ENCODE measurements around the gene SH2B2.

Gene SH2B2

DNA sequence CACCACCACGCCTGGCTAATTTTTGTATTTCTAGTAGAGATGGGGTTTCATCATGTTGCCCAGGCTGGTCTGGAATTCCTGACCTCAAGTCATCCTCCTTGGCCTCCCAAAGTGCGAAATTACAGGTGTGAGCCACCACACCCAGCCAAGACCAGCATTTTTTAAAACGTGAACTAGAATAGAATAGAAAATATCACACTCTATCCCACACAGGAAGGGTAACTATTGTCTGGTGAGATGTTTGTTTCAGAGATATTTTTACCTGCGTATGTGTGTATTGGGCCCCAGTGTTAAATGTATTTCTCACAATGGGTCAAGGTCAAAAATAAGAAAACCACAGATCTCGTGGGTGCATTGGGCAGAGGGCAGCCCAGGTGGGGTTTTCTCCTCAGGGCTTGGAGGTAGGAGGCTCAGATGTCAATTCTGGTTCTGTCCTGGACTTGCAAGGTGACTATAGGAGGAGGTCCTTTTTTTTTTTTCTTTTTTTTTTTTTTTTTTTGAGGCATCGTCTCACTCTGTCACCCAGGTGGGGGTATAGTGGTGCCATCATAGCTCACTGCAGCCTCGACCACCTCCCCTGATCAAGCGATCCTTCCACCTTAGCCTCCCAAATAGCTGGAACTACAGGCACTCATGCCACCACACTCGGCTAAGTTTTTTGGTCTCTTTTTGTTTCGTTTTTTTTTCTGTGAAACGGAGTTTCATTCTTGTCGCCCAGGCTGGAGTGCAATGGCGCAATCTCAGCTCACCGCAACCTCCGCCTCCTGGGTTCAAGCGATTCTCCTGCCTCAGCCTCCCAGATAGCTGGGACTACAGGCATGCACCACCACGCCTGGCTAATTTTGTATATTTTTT, 19.0 kb downstream of the SH2B2 start:
- Histone ChIP-seq H3K9me3 (ENCODE audit: control insufficient read depth, low read length) (no peaks in the 10 kb centered on the region), H3K9ac (ENCODE audit: low read length) (no peak overlapping the region), H3K4me3 (ENCODE audit: low read length) (no peak overlapping the region), H3K27me3 (ENCODE audit: control insufficient read depth, insufficient read depth, low read length) (no peaks in the 10 kb centered on the region), H3K36me3 (ENCODE audit: control insufficient read depth, insufficient read depth, low read length) (no peaks in the 10 kb centered on the region), H3K4me1 (ENCODE audit: control insufficient read depth, insufficient read depth, low read length) (peaks cover 12% of the 10 kb centered on the region)

DNA sequence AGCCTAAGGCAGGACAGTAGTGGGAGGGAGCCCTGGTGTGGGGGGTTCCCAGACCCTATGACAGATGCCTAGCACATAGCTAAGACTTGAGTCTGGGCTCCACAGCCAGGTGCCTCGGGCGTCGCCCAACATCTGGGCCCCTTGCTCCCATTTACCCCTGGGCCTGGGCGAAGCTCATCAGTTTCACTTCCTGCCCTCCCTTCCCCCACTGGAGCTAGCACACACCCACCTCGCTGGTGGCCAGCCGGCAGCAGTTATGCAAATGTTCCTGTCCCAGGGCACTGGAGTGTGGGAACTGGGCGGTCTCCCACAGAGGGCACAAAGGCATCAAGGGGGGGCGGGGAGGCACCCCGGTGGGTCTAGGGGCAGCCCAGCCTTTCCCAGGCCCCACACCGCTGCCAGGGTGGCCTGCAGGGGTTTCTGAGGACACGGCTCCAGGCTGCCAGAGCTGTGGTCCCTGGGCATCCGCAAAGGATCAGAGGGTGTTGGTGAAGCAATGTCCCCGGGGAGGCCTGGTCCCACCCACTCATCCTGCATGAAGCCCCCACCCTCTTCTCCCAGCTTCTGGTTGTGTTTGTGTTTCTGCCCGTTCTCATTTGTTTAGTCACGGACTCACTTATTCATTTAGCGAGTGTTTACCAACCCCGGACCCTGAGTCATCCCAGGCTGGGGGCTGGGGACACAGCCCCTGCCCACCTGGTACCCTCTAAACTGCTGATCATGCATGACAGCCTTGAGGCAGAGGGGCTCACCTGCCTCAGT, 20.4 kb downstream of the SH2B2 start:
- Histone ChIP-seq H3K9me3 (ENCODE audit: control insufficient read depth, low read length) (no peaks in the 10 kb centered on the region), H3K27me3 (ENCODE audit: control insufficient read depth, insufficient read depth, low read length) (no peaks in the 10 kb centered on the region), H3K4me1 (ENCODE audit: control insufficient read depth, insufficient read depth, low read length) (peaks cover 12% of the 10 kb centered on the region), H3K4me3 (ENCODE audit: low read length) (peak overlapping the region; percentile 50), H3K36me3 (ENCODE audit: control insufficient read depth, insufficient read depth, low read length) (no peaks in the 10 kb centered on the region), H3K9ac (ENCODE audit: low read length) (peak overlapping the region; percentile 56)

DNA sequence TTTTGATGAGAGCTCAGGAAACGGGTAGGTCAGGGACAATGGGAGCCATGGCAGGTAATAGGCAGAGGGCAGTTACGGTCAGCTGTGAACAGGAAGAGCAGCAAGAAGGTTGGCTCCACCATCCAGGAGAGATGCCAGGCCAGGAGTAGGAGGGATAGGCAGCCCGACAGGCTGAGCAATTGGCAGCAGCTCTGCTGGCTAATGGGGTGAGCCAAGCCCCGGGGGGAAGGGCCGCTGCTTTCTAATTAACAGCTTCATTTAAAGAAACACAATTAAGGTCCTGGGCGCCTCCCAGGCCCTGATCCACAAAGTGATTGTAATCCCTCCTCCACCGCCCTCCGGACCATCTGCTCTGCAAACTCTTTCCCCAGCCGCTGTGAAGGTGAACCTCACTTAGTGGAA, 23.7 kb downstream of the SH2B2 start:
- Histone ChIP-seq H3K4me1 (ENCODE audit: control insufficient read depth, insufficient read depth, low read length) (peaks cover 12% of the 10 kb centered on the region), H3K27me3 (ENCODE audit: control insufficient read depth, insufficient read depth, low read length) (no peaks in the 10 kb centered on the region), H3K9ac (ENCODE audit: low read length) (no peak overlapping the region), H3K9me3 (ENCODE audit: control insufficient read depth, low read length) (no peaks in the 10 kb centered on the region), H3K4me3 (ENCODE audit: low read length) (no peak overlapping the region), H3K36me3 (ENCODE audit: control insufficient read depth, insufficient read depth, low read length) (no peaks in the 10 kb centered on the region)

DNA sequence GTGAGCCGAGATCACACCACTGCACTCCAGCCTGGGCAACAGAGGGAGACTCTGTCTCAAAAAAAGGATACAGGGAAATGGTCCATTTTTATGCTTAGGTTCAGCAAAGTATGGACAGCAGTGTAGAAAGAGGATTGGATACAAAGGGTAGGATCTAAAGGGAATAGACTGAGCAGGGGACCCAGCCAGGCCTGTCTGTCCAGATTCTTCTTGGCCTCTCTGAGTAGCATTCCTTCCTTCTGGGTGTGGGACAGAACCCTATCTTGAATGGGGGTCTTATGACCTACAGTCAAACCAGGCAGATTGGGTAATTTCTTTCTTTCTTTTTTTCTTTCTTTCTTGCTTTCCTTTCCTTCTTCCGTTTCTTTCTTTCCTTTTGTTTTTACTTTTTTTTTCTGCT, 25.6 kb downstream of the SH2B2 start:
- Histone ChIP-seq H3K4me1 (ENCODE audit: control insufficient read depth, insufficient read depth, low read length) (peaks cover 2% of the 10 kb centered on the region), H3K36me3 (ENCODE audit: control insufficient read depth, insufficient read depth, low read length) (no peaks in the 10 kb centered on the region), H3K9ac (ENCODE audit: low read length) (no peak overlapping the region), H3K27me3 (ENCODE audit: control insufficient read depth, insufficient read depth, low read length) (no peaks in the 10 kb centered on the region), H3K4me3 (ENCODE audit: low read length) (no peak overlapping the region), H3K9me3 (ENCODE audit: control insufficient read depth, low read length) (no peaks in the 10 kb centered on the region)

DNA sequence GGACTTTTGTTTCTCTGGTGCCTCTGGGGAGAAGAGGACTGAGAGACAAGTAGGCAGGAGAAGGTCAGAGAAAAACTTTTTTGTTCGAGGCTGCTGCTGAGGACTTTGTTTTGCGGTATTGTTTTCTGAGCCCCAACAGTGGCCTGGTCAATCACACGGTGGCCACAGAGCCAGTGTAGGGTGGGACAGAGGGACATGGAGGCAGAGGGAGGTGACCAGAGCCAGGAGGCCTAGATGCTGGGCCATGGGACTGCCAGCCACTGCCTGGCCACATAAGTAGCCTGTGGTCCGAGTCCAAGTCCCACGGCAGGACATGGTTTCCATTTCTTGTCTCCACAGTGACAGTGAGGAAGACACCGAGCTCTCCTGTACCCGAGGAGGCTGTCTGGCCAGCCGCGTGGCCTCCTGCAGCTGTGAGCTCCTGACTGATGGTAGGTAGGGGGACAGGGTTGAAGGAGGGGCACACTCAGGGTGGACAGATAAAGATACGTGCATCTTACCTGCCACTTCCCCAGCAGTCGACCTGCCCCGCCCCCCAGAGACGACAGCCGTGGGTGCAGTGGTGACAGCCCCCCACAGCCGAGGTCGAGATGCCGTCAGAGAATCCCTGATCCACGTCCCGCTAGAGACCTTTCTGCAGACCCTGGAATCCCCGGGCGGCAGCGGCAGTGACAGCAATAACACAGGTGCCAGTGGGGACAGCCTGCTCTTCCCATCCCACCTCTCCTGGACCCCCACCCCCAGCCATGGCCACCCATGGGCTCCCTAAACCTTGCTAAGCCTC, 27.5 kb downstream of the SH2B2 start:
- no peaks in the 10 kb centered on the region for H3K27me3 ChIP-seq (ENCODE audit: control insufficient read depth, insufficient read depth, low read length)
- no peaks in the 10 kb centered on the region for H3K36me3 ChIP-seq (ENCODE audit: control insufficient read depth, insufficient read depth, low read length)
- no peaks in the 10 kb centered on the region for H3K4me1 ChIP-seq (ENCODE audit: control insufficient read depth, insufficient read depth, low read length)
- no peaks in the 10 kb centered on the region for H3K9me3 ChIP-seq (ENCODE audit: control insufficient read depth, low read length)
- no peak overlapping the region for H3K4me3 ChIP-seq (ENCODE audit: low read length)
- H3K9ac ChIP-seq (ENCODE audit: low read length): no peak overlapping the region

DNA sequence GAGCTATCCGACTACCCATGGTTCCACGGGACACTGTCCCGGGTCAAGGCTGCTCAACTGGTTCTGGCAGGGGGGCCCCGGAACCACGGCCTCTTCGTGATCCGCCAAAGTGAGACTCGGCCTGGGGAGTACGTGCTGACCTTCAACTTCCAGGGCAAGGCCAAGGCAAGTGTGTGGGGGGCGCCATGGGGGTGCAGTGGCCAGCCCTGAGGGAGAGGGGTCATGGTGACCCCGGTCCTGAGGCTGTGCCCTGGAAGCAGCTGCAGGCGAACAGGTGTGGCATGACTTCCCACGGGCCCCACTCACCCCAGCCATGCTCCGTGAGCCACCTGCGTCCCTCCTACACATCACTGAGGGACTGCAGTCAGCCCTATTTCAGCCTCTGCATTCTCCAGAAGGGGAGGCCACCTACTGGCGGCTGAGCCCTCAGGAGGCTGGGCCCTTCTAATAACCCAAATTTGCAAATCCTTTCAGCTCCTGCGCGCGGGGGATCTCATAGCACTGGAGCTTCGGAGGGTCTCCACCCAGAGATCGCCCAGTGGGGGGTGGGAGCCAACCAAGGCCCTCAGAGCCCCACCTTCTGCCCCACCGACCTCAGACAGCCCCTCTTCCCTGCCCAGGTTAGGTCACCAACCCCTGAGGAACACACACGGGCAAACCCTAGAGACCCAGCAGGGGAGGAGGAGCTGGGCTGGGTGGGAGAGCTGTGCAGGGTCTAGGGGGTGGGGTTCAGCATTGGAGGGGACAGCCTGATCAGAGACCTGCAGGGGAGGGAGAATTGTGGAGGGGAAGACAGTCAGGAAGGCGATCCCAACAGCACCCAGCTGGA, 30.8 kb downstream of the SH2B2 start:
- no peaks in the 10 kb centered on the region for H3K9me3 ChIP-seq (ENCODE audit: control insufficient read depth, low read length)
- H3K36me3 ChIP-seq (ENCODE audit: control insufficient read depth, insufficient read depth, low read length): no peaks in the 10 kb centered on the region
- H3K9ac ChIP-seq (ENCODE audit: low read length): no peak overlapping the region
- peaks cover 5% of the 10 kb centered on the region for H3K27me3 ChIP-seq (ENCODE audit: control insufficient read depth, insufficient read depth, low read length)
- no peaks in the 10 kb centered on the region for H3K4me1 ChIP-seq (ENCODE audit: control insufficient read depth, insufficient read depth, low read length)
- no peak overlapping the region for H3K4me3 ChIP-seq (ENCODE audit: low read length)

DNA sequence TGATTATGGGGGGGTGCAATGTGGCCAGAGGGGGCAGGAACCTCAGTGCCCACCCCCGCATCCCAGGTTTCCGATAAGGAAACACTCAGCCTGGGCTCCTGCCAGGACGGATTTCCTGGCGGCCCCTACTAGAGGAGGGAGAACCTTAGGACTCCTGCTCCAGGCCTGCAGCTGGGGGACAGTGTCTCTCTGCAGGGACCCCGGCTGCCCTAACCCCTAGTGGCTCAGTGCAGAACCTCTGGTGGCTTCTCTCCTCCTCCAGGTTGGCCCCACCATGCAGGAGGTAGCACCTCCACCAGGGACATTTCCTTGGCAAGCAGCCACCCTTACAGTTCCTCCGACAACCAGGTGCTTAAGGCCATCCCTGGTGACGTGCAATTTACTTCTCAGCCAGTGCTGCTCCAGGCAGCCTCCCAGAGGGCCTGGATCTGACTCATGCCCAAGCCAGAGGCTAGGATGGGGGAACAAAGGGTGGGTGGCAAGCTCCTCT, 31.9 kb downstream of the SH2B2 start:
- Histone ChIP-seq H3K9ac (ENCODE audit: low read length) (no peak overlapping the region), H3K9me3 (ENCODE audit: control insufficient read depth, low read length) (no peaks in the 10 kb centered on the region)

DNA sequence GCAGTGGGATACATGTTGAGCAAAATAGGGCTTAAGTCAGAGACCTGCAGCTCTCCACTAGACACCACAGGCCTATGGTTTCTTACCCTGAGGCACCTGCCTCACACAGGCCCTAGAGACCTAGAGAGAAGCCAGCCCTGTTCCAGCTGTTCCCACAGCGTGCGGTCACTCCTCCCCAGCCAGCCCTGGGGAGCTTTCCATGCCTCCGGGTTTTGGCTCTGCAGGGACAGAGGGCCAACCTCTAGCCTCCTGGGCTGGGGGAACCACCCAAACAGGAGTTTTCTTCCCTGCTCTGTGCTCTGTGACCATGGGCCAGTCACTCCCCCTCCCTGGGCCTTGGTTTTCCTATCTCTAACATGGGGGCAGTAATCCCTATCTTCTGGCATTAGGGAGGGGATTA, 33.0 kb downstream of the SH2B2 start:
- peaks cover 5% of the 10 kb centered on the region for H3K27me3 ChIP-seq (ENCODE audit: control insufficient read depth, insufficient read depth, low read length)
- H3K9ac ChIP-seq (ENCODE audit: low read length): no peak overlapping the region
- H3K36me3 ChIP-seq (ENCODE audit: control insufficient read depth, insufficient read depth, low read length): no peaks in the 10 kb centered on the region
- H3K4me1 ChIP-seq (ENCODE audit: control insufficient read depth, insufficient read depth, low read length): no peaks in the 10 kb centered on the region
- H3K9me3 ChIP-seq (ENCODE audit: control insufficient read depth, low read length): no peaks in the 10 kb centered on the region
- no peak overlapping the region for H3K4me3 ChIP-seq (ENCODE audit: low read length)

More for the DNA sequence above, 31.9 kb downstream of the SH2B2 start:
- H3K4me1 ChIP-seq (ENCODE audit: control insufficient read depth, insufficient read depth, low read length): no peaks in the 10 kb centered on the region
- H3K27me3 ChIP-seq (ENCODE audit: control insufficient read depth, insufficient read depth, low read length): peaks cover 5% of the 10 kb centered on the region
- H3K36me3 ChIP-seq (ENCODE audit: control insufficient read depth, insufficient read depth, low read length): no peaks in the 10 kb centered on the region
- no peak overlapping the region for H3K4me3 ChIP-seq (ENCODE audit: low read length)

DNA sequence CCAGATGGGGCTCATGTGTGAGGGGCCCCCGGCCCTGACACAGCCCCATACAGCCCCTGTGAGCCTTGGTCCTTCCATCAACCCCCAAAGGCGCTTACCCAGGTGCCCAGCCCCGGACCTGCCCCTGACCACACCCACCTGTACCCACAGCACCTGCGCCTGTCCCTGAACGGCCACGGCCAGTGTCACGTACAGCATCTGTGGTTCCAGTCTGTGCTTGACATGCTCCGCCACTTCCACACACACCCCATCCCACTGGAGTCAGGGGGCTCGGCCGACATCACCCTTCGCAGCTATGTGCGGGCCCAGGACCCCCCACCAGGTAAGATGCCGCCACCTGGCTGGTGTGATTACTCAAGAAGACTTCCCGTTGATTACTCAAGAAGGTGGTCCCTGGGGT, 33.5 kb downstream of the SH2B2 start:
- no peak overlapping the region for H3K4me3 ChIP-seq (ENCODE audit: low read length)
- no peaks in the 10 kb centered on the region for H3K9me3 ChIP-seq (ENCODE audit: control insufficient read depth, low read length)
- H3K9ac ChIP-seq (ENCODE audit: low read length): no peak overlapping the region
- peaks cover 5% of the 10 kb centered on the region for H3K27me3 ChIP-seq (ENCODE audit: control insufficient read depth, insufficient read depth, low read length)
- no peaks in the 10 kb centered on the region for H3K36me3 ChIP-seq (ENCODE audit: control insufficient read depth, insufficient read depth, low read length)
- H3K4me1 ChIP-seq (ENCODE audit: control insufficient read depth, insufficient read depth, low read length): no peaks in the 10 kb centered on the region

DNA sequence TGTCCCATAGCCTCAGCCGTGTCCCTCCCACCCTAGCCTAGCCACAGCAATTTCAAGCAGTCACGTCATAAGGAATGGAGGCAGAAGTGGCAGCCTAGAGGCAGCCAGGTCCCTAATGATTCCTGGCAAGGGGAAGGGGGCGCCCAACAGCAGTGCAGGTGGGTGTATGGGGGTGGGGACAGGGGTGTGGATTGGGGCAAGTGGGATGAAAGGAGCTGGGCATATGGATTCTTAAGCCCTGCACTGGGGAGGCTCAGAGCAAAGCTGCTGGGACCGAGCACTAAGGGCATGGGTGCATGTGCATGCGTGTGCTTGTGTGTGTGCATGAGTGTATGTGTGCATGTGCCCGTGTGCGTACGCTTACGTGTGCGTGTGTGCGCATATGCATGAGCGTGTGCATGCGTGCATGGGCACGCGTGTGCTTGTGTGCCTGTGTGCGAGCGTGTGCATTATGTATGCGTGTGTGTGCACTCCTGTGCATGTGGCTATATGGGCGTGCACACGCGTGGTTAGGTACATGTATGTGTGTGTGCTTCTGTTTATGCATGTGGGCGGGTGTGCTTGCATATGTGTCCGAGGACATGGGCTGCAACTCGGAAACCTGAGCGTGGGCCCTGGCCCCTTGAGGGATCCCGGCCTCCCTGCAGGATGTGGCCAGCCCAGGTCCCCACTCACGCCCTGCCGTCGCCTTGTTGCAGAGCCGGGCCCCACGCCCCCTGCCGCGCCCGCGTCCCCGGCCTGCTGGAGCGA, 34.1 kb downstream of the SH2B2 start:
- Histone ChIP-seq H3K36me3 (ENCODE audit: control insufficient read depth, insufficient read depth, low read length) (no peaks in the 10 kb centered on the region), H3K27me3 (ENCODE audit: control insufficient read depth, insufficient read depth, low read length) (peaks cover 5% of the 10 kb centered on the region), H3K9me3 (ENCODE audit: control insufficient read depth, low read length) (no peaks in the 10 kb centered on the region), H3K4me3 (ENCODE audit: low read length) (no peak overlapping the region), H3K4me1 (ENCODE audit: control insufficient read depth, insufficient read depth, low read length) (no peaks in the 10 kb centered on the region), H3K9ac (ENCODE audit: low read length) (no peak overlapping the region)
